Embryonic facial prominence (tissue), 1 donor: Measurements from ENCODE around the gene TLCD5.

Source experiments
- DNase-seq: peaks from one replicate; pipeline ENCODE4 v3.0.0-alpha.2; 2016; ENCODE audit errors: extremely low spot score

TLCD5 gene

DNA sequence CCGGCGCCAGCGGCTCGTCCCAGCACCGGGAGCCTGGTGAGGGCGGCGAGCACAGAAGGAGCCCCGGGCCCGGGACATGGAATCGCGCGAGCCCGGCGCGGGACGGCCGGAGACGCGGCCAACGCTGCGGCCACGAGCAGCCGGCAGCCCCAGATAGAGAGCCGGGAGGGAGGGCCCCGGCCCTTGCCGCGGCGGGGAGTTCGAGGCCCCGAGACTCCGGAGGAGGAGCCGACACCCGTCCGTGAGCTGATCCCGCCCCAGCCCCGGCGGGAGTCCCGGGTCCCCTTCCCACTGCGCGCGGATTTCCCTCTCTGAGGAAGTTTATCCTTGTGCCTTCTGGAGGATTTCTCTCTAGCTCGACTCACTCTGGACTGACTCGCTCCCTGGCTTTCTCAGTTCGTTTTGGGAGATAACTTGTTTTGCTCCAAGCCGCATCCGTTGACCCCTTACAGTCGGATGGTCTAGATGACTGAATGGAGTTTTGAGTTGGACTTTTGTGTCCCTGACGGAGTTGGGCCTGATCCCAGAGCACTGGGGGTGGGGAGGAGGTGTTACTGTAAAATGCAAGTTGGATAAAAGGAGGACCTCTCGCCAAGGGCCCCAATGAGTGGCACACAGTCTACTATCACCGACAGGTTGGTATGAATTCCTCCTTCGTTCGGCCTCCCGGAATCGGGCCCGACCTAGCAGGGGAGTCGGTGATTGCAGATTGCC, 11.7 kb downstream of the TLCD5 start:
- no peak for DNase-seq

GRCh38 chr11:120337355-120338106, 12.4 kb downstream of the TLCD5 start:
- no peak for DNase-seq

- DNase-seq = no peak
Measured at GRCh38 chr11:120338107-120338933, 13.2 kb downstream of the TLCD5 start.

DNA sequence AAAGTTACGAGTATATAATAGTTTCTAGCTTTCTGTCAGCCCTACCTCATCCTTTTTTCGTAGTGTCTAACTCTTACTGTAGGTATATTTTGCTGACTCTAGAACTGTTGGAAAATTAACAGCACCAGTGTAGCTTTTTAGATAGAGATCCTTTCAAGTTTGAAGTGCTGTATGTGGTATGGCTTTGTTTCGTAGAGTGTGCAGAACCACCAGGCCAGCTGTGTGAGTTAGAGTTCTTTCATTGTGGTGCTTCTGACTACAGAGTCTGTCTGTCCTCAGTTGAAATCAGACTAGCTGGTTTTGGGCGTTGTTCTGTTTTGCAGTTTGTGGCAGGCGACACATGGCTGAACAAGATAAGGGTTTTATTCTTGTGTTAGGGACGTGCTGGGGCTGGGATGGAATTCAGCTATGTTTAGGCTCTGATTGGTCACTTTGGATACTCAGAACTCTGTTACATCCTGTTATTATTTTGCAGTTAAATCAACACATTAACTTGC, 14.3 kb downstream of the TLCD5 start:
- no peak for DNase-seq

DNA sequence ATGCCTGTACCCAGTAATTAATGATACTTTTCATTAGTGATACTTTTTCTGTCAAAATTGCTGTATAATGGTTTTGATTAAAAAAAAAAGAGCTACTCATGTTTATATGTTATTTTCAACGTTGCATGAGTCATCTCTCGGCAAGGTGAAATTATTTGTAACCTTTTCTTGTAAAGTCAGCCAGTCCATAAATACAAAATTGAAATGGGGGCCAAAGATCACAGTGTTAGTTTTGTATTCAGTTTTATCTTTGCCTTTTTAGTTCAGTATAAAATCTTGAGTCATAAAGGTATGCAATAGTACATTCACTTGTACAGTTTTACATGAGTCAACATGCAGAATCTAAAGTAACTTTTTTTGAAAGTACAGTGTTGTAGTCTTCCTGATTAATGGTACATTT, 15.4 kb downstream of the TLCD5 start:
- DNase-seq = no peak

GRCh38 chr11:120342226-120342625, 17.1 kb downstream of the TLCD5 start:
- no peak for DNase-seq

DNA sequence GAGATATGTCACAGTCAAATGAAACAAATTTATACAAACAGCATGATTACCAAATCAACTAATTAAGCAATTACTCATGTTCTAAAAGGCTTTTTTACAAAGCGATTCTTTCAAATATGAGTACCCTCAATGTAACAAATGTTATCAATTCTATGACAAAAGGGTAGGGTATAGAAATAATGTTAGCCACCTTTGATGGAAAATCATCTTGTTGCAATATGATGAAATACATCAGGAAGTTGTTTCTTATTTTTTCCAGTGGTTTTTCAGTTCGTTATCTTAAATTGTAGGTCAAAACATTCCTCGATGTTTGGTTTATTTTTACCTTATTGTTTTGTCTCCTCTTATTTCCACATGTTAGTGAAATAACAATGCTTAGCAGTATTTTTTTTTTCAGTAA, 17.6 kb downstream of the TLCD5 start:
- DNase-seq = no peak

DNA sequence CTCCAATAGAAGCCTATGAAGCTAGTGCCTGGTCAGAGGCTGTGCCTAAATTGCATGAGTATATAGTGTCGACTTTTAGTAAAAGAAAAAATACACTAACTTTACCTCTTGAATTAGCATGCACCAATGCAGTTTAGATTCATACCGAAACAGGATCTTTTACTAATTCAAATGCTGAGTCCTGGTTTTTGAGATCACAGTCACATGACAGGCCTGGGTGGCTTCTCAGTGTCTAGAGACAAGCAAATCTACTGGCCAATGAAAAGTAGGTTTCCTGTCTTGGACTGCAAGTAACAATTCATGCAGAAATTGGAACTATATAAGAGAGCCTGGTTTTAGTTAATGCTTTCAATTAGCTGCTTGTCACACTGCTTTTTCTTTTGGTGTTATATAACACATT, 18.3 kb downstream of the TLCD5 start:
- no peak for DNase-seq

GRCh38 chr11:120344302-120345004, 19.4 kb downstream of the TLCD5 start:
- no peak for DNase-seq

DNA sequence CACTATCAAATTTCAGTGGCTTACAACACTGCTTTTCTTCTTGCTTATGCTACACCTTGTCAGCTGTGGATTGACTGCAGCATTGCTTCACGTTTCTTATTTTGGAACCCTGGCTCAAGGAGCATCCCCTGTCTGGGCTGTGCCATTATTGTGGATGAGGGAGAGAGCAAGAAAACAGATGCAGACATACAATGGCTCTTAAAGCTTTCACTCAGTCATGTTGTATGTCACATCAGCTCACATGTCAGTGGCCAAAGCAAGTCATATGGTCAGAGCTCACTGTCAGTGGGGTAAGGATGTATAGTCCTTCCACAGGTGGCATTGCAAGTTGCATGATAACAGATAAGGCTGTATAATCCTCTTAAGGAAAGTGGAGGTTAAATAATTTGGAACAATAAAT, 21.1 kb downstream of the TLCD5 start:
- DNase-seq = no peak

- DNase-seq = no peak
Measured at GRCh38 chr11:120350637-120351036, 25.5 kb downstream of the TLCD5 start.

GRCh38 chr11:120352405-120352804, 27.3 kb downstream of the TLCD5 start:
- DNase-seq = no peak

DNA sequence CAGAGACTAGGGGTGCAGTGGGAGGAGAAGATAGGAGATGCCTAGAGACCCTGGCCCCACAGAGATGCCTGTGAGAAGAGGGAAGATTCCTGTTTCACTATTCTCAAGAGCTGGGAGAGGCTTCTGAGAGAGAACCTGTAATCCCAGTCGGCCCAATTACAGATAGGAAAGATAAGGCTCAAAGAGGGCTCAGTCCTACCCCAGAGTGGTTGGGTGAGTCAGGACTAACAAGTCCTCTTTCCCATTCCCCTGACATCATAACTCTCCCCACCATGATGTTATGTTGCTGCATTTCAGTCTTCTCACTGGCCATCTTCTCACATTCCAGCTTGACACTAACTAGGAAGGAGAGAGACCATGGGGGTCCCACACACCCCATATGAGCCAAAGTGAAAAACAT, 29.0 kb downstream of the TLCD5 start:
- no peak for DNase-seq

DNA sequence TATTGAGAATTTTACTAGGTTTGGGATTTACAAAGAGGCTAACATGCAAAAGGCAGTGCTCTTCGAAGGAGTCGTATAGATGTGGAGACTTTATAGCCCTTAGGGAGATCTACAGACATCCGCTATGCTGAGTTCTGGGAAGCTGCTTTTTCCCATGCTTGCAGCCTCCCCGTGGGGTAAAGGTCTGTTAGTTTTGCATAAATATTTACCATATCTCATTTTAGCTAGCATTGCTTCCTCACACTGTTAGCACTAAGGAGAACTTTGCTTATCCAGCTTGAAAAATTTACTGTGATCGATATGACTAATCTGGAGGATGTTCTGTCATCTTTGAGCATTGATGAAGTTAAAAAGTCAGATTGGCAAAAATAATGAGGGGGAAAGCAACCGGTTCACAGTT, 29.7 kb downstream of the TLCD5 start:
- DNase-seq = no peak

DNA sequence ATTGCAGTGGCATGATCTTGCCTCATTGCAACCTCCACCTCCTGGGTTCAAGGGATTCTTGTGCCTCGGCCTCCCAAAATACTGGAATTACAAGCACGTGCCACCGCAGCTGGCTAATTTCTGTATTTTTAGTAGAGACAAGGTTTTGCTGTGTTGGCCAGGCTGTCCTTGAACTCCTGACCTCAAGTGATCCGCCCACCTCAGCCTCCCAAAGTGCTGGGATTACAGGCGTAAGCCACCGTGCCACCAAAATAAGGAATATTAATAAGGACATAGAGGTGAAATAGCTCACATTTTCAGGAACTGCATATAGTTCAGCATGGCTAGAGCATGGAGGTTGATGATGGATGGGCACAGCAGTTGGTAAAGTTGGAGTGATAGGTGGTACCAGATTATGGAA, 32.5 kb downstream of the TLCD5 start:
- no peak for DNase-seq

DNA sequence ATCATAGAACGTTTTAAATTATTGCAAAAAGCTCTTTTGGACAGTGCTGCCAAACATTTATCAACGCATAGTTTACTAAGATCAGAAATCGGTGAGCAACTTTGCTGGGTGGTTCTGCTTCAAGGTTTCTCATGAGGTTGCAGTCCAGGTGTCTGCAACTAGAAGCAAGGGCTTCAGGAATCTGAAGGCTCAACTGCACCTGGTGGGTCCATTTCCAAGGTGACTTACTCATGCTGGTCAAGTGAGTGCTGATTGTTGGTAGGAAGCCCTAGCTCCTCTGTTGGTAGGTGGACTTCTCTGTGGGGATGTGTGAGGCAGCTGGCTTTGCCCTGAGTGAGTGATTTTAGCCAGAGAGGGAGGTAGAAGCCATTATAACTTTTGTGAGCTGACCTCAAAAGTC, 33.6 kb downstream of the TLCD5 start:
- no peak for DNase-seq

DNA sequence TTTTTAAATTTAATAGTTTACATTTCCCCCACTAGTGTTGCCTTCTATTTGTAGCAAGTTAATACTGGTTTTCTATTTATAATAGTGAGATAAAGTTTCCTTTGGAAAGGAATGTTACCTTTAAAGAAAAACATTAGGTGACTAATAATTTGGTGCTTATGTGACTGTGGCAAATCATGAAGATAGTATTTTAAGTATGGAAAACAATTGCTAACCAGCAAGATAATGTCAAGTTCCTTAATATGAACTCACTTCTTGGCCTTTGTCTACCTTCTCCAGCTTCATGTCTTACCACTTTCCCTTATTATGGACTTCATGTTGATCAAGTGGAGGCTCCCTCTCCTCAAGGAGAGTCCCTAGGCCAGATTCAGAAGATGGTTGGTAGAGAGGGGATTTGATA, 38.3 kb downstream of the TLCD5 start:
- DNase-seq = no peak

DNA sequence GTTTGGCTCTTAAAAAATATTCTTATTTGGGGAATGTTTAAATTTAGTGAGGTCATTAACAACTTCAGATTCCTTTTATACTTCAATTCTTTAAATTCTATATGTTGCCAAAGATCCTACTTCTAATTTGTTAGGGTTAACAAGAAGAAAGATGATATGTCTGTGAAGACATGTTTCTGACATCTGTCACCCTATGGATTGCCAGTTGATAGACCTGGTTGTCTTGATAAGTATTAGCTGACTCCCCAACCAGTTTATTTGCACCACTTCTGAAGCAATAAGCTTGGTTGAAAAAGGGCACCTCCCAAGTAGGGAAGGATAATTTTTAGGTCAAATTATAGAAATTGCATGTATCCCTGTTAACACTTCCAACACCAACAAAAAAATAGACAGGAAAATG, 40.4 kb downstream of the TLCD5 start:
- no peak for DNase-seq

GRCh38 chr11:120372296-120372695, 47.2 kb downstream of the TLCD5 start:
- DNase-seq = no peak

GRCh38 chr11:120375076-120375475, 50.0 kb downstream of the TLCD5 start:
- DNase-seq = no peak

DNA sequence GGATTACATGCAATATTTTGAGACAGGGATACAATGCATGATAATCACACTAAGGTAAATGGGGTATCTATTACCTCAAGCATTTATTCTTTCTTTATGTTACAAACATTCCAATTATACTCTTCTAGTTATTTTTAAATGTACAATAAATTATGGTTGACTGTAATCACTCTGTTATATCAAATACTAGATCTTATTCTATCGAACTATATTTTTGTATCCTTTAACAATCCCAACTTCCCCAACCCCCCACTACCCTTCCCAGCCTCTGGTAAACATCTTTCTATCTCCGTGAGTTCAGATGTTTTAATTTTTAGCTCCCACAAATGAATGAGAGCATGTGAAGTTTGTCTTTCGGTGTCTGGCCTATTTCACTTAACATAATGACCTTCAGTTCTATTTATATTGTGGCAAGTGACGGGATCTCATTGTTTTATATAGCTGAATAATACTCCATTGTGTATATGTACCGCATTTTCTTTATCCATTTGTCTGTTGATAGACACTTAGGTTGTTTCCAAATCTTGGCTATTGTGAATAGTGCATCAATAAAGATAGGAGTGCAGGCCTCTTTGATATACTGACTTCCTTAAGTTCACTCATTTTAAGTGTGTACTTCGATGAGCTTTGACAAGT, 51.6 kb downstream of the TLCD5 start:
- no peak for DNase-seq
